Measurements from ENCODE around the gene CYB5B. TPM values are rescaled to one million over a fixed set of nuclear protein-coding genes. Genes with fewer than 3 reads are reported as not detected.

Gene CYB5B
- total RNA-seq, 3 donors from 2014 or later, result 28.2 to 48.0 (median 34.7) TPM

DNA sequence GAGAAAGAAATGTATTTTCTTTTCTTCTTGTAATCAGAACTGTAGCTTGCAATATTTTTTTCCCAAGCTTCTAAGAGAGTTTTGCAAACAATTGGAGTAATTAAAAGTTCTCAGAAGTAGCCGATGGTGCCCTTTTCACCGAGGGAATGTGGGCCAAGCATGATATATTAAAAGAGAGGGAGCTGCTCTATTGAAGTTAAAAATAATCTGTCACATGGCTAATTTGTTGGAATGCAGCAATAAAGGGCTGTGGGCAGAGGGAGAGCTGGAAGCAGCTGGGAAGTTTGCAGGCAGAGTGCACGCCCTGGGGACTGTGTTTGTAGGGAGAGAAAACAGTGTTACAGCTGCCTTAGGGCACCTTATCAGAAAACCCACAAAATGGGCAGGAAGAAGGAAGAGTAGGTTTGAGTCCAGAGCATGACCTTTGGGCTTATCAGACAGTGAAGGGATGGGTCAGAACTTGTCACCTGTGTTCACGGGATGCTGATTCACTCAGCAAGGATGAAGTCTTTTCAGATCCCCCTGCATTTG, 20.1 kb upstream of the CYB5B start:
- DNase-seq (ENCODE audit: low spot score in 2 of 2), result no peak
- TF ChIP-seq, protein P1, sequence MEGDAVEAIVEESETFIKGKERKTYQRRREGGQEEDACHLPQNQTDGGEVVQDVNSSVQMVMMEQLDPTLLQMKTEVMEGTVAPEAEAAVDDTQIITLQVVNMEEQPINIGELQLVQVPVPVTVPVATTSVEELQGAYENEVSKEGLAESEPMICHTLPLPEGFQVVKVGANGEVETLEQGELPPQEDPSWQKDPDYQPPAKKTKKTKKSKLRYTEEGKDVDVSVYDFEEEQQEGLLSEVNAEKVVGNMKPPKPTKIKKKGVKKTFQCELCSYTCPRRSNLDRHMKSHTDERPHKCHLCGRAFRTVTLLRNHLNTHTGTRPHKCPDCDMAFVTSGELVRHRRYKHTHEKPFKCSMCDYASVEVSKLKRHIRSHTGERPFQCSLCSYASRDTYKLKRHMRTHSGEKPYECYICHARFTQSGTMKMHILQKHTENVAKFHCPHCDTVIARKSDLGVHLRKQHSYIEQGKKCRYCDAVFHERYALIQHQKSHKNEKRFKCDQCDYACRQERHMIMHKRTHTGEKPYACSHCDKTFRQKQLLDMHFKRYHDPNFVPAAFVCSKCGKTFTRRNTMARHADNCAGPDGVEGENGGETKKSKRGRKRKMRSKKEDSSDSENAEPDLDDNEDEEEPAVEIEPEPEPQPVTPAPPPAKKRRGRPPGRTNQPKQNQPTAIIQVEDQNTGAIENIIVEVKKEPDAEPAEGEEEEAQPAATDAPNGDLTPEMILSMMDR (IDR thresholded peaks at IDR 0.05), result no peak
- peak overlapping the region in 2 of 3 donors; percentile 4 to 7 for H3K4me3 ChIP-seq
- H3K4me1 ChIP-seq, result no peaks in the 10 kb centered on the region
- no peaks in the 10 kb centered on the region for H3K27me3 ChIP-seq
- H3K27ac ChIP-seq, result peak overlapping the region; percentile 43 to 56
- intact Hi-C loops (cut with DNase I; ENCODE audit: low total_unique reads), result loop anchor here (10.0 kb wide), 1 partner anchor 80 kb away; no protein-coding TSS in a partner anchor
- no peaks in the 10 kb centered on the region for H3K9me3 ChIP-seq
- no peaks in the 10 kb centered on the region for H3K36me3 ChIP-seq

DNA sequence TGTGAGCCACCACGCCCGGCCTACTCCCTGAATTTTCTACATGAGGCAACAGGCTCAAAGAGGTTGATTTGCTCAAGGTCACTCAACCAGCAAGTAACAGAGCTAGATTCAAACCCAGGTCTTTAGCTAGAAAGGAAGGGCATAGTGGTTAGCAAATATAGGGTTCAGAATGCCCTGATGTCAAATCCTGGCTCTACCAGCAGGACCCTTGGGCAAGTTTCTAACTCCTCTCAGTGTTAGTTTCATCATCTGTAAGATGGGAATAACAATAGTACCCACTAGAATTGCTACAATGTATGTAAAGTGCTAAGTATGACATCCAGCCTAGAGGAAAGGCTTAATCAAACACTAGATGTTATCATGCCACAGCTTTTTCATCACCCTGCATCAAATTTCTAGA, 19.1 kb upstream of the CYB5B start:
- Histone ChIP-seq H3K27ac (peak overlapping the region; percentile 46 to 71), H3K4me3 (no peak overlapping the region), H3K9me3 (no peaks in the 10 kb centered on the region), H3K36me3 (no peaks in the 10 kb centered on the region), H3K4me1 (no peaks in the 10 kb centered on the region), H3K27me3 (no peaks in the 10 kb centered on the region)
- intact Hi-C loops (cut with DNase I; ENCODE audit: low total_unique reads), result loop anchor here (10.0 kb wide), 1 partner anchor 79 kb away; no protein-coding TSS in a partner anchor
- DNase-seq (ENCODE audit: low spot score in 2 of 2), result no peak
- TF ChIP-seq POLR2A (IDR thresholded peaks at IDR 0.05), result no peak

DNA sequence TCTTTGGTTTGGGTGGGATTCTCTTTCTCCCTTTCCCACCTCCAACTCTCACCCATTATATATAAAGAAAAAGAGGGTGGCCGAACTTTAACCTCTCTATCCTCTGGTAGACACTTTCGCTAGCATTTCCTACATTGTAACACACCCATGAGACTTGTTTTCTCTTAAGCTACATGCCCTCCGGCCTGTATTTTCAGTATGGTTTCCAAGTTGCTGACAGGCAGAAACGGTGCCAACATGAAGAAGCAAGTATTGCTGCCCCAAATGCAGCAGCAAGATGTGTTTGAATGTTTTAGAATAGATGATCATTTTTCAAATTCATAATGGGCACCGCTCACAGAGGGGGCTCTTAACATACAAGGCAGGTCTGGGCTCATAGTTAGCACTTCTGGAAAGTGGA, 18.7 kb upstream of the CYB5B start:
- no peaks in the 10 kb centered on the region for H3K27me3 ChIP-seq
- H3K27ac ChIP-seq, result peak overlapping the region; percentile 46 to 71
- TF ChIP-seq POLR2A (IDR thresholded peaks at IDR 0.05) (no peak), POLR2AphosphoS5 (IDR thresholded peaks at IDR 0.05) (peak in 1 of 3 donors; percentile 7)
- TF ChIP-seq, protein P1 (IDR thresholded peaks at IDR 0.05), result no peak
- no peaks in the 10 kb centered on the region for H3K4me1 ChIP-seq
- H3K4me3 ChIP-seq, result no peak overlapping the region
- no peaks in the 10 kb centered on the region for H3K9me3 ChIP-seq
- no peak for DNase-seq (ENCODE audit: low spot score in 2 of 2)
- intact Hi-C loops (cut with DNase I; ENCODE audit: low total_unique reads), result loop anchor here (10.0 kb wide), 1 partner anchor 79 kb away; no protein-coding TSS in a partner anchor
- no peaks in the 10 kb centered on the region for H3K36me3 ChIP-seq

DNA sequence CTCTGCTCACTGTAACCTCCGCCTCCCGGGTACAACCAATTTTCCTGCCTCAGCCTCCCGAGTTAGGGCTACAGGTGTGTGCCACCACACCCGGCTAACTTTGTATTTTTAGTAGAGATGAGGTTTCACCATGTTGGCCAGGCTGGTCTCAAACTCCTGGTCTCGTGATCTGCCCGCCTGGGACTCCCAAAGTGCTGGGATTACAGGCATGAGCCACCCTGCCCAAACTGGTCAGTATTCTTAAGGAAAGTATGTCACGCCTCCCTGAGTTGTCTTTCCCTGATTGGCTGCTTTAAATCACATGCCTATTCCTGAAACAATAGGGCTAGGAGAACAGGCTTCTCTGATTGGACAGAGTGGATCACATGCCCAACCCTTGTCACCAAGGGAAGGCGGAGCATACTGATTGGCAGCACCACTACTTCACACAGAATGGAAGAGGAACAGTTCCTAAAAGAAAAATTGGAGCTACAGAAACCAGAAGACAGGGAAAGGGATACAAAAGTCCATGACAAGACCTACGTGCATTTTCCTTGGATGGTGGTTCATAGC, 17.6 kb upstream of the CYB5B start:
- Histone ChIP-seq H3K4me1 (no peaks in the 10 kb centered on the region), H3K27me3 (no peaks in the 10 kb centered on the region), H3K36me3 (no peaks in the 10 kb centered on the region), H3K4me3 (no peak overlapping the region), H3K27ac (no peak overlapping the region), H3K9me3 (no peaks in the 10 kb centered on the region)
- DNase-seq (ENCODE audit: low spot score in 2 of 2), result no peak
- intact Hi-C loops (cut with DNase I; ENCODE audit: low total_unique reads), result loop anchor here (10.0 kb wide), 1 partner anchor 78 kb away; no protein-coding TSS in a partner anchor
- no peak for TF ChIP-seq POLR2AphosphoS5 (IDR thresholded peaks at IDR 0.05)
- TF ChIP-seq, protein P1 (IDR thresholded peaks at IDR 0.05), result no peak
- TF ChIP-seq POLR2A (IDR thresholded peaks at IDR 0.05), result no peak

DNA sequence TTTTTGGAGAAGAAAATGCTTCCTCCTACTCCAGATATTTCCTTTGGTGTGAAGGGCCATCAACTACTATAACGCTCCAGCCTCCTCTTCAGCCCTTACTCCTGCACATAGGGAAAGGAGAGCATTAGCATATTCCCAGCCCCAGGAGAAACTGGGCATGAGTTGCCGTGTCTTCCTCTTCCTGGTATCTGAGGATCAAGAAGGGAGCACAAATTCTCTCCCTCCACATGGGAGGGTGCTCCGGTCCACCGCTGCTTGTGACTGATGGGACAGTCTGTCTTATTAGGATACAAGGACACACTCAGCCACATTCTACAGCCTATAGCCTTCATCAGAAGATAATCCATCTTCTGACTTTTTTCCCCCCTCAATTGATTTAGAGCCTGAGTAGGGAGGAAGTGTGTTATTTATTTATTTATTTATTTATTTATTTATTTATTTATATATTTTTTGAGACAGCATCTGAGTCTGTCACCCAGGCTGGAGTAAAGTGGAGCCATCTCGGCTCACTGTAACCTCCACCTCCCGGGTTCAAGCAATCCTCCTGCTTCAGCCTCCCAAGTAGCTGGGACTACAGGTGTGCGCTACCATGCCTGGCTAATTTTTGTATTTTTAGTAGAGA, 16.6 kb upstream of the CYB5B start:
- intact Hi-C loops (cut with DNase I; ENCODE audit: low total_unique reads), result loop anchor here (10.0 kb wide), 1 partner anchor 77 kb away; no protein-coding TSS in a partner anchor
- Histone ChIP-seq H3K36me3 (no peaks in the 10 kb centered on the region), H3K27me3 (no peaks in the 10 kb centered on the region), H3K4me1 (no peaks in the 10 kb centered on the region), H3K4me3 (no peak overlapping the region), H3K9me3 (no peaks in the 10 kb centered on the region), H3K27ac (peak overlapping the region in 1 of 2 donors; percentile 5)
- no peak for DNase-seq (ENCODE audit: low spot score in 2 of 2)
- TF ChIP-seq POLR2AphosphoS5 (IDR thresholded peaks at IDR 0.05), result no peak
- TF ChIP-seq, protein P1 (IDR thresholded peaks at IDR 0.05), result no peak
- TF ChIP-seq POLR2A (IDR thresholded peaks at IDR 0.05), result no peak

Data from breast epithelium (tissue), 4 donors.